AG09309 (cell line): ENCODE data around the gene KDM3A.

Experiments used
- DNase-seq: peaks from one replicate; pipeline ENCODE4 v3.0.0-alpha.2; 2010; ENCODE audit warnings: low read depth
- H3K4me3 ChIP-seq: 2 replicates; pipeline ENCODE4 v1.5.1; 2011; ENCODE audit warnings: mild to moderate bottlenecking, low read depth, low read length, moderate library complexity; ENCODE audit not compliant: control insufficient read depth
- CTCF ChIP-seq: IDR thresholded peaks from 2 replicates; pipeline ENCODE4 v1.5.1; 2011; ENCODE audit warnings: mild to moderate bottlenecking, low read depth, low read length, inconsistent platforms; ENCODE audit not compliant: insufficient read depth, control insufficient read depth; ENCODE audit errors: missing control alignments

The KDM3A gene

GRCh38 chr2:86533589-86533988, 92.4 kb downstream of the KDM3A start:
- DNase-seq = no peak
- no peak overlapping the region for H3K4me3 ChIP-seq
- TF ChIP-seq CTCF = no peak

GRCh38 chr2:86541334-86541733, 100.2 kb downstream of the KDM3A start:
- no peak overlapping the region for H3K4me3 ChIP-seq
- no peak for TF ChIP-seq CTCF
- DNase-seq = no peak
